Loucy (cell line): ENCODE results near the gene CLASP1.

Experiments
- CTCF ChIP-seq: fragments of 200-600 bp; sonication (generic); conservative IDR thresholded peaks from 2 replicates; pipeline ENCODE4 v1.5.1; 2014; ENCODE audit warnings: mild to moderate bottlenecking, antibody characterized with exemption, low read length
- EZH2phosphoT487 ChIP-seq: fragments of 200-600 bp; IDR thresholded peaks from 2 replicates; pipeline ENCODE4 v1.6.1; 2018; ENCODE audit warnings: antibody characterized with exemption, mild to moderate bottlenecking, moderate library complexity, borderline replicate concordance

DNA sequence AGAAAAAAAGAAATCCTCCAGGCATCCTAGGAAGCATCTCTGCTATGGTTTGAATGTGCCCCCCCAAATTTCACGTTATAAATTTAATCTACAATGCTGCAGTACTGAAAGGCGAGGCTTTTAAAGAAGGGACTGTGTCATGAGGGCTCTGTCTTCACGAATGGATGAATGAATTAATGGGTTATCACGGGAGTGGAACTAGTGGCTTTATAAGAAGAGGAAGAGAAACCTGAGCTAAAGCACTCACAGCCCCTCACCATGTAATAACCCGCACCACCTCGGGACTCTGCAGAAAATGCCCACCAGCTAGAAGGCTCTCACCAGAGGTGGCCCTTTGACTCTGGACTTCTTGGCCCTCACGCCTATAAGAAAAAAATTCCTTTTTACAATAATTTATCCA lies 90.9 kb downstream of the CLASP1 start:
- TF ChIP-seq CTCF = no peak
- TF ChIP-seq EZH2phosphoT487 = no peak
